ENCODE data around the gene GPANK1. TPM values are rescaled to one million over a fixed set of nuclear protein-coding genes. Genes with fewer than 3 reads are reported as not detected.

GPANK1 gene
- total and polyA plus RNA-seq, 2 of the 13 experiments (the other 11 are each of a cell fraction or from before 2014, with no cell fraction given), result 15.4 to 22.8 TPM

DNA sequence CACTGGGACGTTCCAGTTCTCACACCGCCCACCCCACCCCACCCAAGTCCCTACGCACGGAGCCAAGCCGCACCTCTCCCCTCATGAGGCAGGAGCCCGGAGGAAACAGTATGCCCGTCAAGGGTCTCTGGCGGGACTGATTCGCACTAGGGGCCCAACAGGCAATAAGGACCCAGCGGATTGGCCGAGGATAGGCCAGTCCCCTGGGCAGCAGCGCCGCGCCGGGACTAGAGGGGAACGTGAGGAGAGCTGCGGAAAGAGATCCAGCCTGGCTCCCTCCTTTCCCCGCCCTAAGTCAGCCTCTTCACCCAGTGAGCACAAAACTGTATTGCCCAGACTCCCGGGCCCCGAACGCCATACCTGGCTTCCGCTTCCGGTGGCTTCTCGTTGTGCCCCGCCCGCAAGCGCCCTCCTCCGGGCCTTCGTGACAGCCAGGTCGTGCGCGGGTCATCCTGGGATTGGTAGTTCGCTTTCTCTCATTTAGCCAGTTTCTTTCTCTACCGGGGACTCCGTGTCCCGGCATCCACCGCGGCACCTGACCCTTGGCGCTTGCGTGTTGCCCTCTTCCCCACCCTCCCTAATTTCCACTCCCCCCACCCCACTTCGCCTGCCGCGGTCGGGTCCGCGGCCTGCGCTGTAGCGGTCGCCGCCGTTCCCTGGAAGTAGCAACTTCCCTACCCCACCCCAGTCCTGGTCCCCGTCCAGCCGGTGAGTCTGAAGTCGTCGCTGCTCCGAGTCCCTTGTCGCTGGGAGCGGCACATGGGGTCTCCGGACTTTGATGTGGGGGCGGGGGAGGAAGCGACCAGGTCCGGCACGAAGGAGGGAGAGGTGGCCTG, 922 bp upstream of the GPANK1 start, which contains the start of gene CSNK2B (continued):
- no peak for TF ChIP-seq RFX5 (IDR thresholded peaks at IDR 0.05; ENCODE audit: low read depth, low read length)
- peak; percentile 57; the same call in 1 of the 2 replicates for TF ChIP-seq ZNF563 (CRISPR knock-in tag; IDR thresholded peaks at IDR 0.05)
- TF ChIP-seq, protein P1, sequence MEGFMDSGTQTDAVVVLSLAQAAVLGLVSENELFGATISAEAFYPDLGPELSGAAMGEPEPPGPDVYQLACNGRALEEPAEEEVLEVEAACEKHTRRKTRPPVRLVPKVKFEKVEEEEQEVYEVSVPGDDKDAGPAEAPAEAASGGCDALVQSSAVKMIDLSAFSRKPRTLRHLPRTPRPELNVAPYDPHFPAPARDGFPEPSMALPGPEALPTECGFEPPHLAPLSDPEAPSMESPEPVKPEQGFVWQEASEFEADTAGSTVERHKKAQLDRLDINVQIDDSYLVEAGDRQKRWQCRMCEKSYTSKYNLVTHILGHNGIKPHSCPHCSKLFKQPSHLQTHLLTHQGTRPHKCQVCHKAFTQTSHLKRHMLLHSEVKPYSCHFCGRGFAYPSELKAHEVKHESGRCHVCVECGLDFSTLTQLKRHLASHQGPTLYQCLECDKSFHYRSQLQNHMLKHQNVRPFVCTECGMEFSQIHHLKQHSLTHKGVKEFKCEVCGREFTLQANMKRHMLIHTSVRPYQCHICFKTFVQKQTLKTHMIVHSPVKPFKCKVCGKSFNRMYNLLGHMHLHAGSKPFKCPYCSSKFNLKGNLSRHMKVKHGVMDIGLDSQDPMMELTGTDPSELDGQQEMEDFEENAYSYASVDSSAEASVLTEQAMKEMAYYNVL (CRISPR knock-in tag; IDR thresholded peaks at IDR 0.05; ENCODE audit: borderline replicate concordance), result peak; percentile 81
- TF ChIP-seq AKAP8 (CRISPR knock-in tag; IDR thresholded peaks at IDR 0.05), result no peak
- no peak; the same call in 1 of the 2 replicates for TF ChIP-seq ZNF33B (CRISPR knock-in tag; IDR thresholded peaks at IDR 0.05)
- TF ChIP-seq, protein P2, sequence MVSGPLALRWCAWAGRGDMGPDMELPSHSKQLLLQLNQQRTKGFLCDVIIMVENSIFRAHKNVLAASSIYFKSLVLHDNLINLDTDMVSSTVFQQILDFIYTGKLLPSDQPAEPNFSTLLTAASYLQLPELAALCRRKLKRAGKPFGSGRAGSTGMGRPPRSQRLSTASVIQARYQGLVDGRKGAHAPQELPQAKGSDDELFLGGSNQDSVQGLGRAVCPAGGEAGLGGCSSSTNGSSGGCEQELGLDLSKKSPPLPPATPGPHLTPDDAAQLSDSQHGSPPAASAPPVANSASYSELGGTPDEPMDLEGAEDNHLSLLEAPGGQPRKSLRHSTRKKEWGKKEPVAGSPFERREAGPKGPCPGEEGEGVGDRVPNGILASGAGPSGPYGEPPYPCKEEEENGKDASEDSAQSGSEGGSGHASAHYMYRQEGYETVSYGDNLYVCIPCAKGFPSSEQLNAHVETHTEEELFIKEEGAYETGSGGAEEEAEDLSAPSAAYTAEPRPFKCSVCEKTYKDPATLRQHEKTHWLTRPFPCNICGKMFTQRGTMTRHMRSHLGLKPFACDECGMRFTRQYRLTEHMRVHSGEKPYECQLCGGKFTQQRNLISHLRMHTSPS (CRISPR knock-in tag; IDR thresholded peaks at IDR 0.05; ENCODE audit: low read depth), result no peak
- TF ChIP-seq GATAD1 (CRISPR knock-in tag; IDR thresholded peaks at IDR 0.05), result peak; percentile 92
- TF ChIP-seq, protein P3, sequence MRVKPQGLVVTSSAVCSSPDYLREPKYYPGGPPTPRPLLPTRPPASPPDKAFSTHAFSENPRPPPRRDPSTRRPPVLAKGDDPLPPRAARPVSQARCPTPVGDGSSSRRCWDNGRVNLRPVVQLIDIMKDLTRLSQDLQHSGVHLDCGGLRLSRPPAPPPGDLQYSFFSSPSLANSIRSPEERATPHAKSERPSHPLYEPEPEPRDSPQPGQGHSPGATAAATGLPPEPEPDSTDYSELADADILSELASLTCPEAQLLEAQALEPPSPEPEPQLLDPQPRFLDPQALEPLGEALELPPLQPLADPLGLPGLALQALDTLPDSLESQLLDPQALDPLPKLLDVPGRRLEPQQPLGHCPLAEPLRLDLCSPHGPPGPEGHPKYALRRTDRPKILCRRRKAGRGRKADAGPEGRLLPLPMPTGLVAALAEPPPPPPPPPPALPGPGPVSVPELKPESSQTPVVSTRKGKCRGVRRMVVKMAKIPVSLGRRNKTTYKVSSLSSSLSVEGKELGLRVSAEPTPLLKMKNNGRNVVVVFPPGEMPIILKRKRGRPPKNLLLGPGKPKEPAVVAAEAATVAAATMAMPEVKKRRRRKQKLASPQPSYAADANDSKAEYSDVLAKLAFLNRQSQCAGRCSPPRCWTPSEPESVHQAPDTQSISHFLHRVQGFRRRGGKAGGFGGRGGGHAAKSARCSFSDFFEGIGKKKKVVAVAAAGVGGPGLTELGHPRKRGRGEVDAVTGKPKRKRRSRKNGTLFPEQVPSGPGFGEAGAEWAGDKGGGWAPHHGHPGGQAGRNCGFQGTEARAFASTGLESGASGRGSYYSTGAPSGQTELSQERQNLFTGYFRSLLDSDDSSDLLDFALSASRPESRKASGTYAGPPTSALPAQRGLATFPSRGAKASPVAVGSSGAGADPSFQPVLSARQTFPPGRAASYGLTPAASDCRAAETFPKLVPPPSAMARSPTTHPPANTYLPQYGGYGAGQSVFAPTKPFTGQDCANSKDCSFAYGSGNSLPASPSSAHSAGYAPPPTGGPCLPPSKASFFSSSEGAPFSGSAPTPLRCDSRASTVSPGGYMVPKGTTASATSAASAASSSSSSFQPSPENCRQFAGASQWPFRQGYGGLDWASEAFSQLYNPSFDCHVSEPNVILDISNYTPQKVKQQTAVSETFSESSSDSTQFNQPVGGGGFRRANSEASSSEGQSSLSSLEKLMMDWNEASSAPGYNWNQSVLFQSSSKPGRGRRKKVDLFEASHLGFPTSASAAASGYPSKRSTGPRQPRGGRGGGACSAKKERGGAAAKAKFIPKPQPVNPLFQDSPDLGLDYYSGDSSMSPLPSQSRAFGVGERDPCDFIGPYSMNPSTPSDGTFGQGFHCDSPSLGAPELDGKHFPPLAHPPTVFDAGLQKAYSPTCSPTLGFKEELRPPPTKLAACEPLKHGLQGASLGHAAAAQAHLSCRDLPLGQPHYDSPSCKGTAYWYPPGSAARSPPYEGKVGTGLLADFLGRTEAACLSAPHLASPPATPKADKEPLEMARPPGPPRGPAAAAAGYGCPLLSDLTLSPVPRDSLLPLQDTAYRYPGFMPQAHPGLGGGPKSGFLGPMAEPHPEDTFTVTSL (CRISPR knock-in tag; IDR thresholded peaks at IDR 0.05; ENCODE audit: borderline replicate concordance), result 0 out of 2 replicates have a peak, but pooled peaks have one; percentile 14
- TF ChIP-seq ZNF530 (CRISPR knock-in tag; IDR thresholded peaks at IDR 0.05; ENCODE audit: low read depth), result no peak
- no peak for TF ChIP-seq IKZF4 (CRISPR knock-in tag; IDR thresholded peaks at IDR 0.05; ENCODE audit: borderline replicate concordance, low read depth, not compliant biosample characterization)
- TF ChIP-seq, protein P4, sequence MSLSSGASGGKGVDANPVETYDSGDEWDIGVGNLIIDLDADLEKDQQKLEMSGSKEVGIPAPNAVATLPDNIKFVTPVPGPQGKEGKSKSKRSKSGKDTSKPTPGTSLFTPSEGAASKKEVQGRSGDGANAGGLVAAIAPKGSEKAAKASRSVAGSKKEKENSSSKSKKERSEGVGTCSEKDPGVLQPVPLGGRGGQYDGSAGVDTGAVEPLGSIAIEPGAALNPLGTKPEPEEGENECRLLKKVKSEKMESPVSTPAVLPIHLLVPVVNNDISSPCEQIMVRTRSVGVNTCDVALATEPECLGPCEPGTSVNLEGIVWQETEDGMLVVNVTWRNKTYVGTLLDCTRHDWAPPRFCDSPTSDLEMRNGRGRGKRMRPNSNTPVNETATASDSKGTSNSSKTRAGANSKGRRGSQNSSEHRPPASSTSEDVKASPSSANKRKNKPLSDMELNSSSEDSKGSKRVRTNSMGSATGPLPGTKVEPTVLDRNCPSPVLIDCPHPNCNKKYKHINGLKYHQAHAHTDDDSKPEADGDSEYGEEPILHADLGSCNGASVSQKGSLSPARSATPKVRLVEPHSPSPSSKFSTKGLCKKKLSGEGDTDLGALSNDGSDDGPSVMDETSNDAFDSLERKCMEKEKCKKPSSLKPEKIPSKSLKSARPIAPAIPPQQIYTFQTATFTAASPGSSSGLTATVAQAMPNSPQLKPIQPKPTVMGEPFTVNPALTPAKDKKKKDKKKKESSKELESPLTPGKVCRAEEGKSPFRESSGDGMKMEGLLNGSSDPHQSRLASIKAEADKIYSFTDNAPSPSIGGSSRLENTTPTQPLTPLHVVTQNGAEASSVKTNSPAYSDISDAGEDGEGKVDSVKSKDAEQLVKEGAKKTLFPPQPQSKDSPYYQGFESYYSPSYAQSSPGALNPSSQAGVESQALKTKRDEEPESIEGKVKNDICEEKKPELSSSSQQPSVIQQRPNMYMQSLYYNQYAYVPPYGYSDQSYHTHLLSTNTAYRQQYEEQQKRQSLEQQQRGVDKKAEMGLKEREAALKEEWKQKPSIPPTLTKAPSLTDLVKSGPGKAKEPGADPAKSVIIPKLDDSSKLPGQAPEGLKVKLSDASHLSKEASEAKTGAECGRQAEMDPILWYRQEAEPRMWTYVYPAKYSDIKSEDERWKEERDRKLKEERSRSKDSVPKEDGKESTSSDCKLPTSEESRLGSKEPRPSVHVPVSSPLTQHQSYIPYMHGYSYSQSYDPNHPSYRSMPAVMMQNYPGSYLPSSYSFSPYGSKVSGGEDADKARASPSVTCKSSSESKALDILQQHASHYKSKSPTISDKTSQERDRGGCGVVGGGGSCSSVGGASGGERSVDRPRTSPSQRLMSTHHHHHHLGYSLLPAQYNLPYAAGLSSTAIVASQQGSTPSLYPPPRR (CRISPR knock-in tag; IDR thresholded peaks at IDR 0.05; ENCODE audit: borderline replicate concordance), result 0 out of 2 replicates have a peak, but pooled peaks have one; percentile 8

Data from HepG2 (cell line).